Amygdala (tissue), 56 donors: ENCODE results near the gene KLF3.

Source experiments
- DNase-seq, 56 donors: peaks; one replicate each; lab custom pipeline; 2025; lab: John Stamatoyannopoulos, UW

Gene KLF3

GRCh38 chr4:38692421-38692820 is 28.4 kb downstream of the KLF3 start:
- DNase-seq = no peak

- no peak for DNase-seq
Observed at GRCh38 chr4:38693569-38693968, 29.6 kb downstream of the KLF3 start.

- no peak for DNase-seq
Observed at GRCh38 chr4:38694330-38694729, 30.3 kb downstream of the KLF3 start.

GRCh38 chr4:38695809-38696208 is 31.8 kb downstream of the KLF3 start:
- DNase-seq = no peak

- no peak for DNase-seq
Observed at GRCh38 chr4:38696697-38697096, 32.7 kb downstream of the KLF3 start.

- no peak for DNase-seq
Observed at GRCh38 chr4:38698176-38698575, 34.2 kb downstream of the KLF3 start.

- no peak for DNase-seq
Observed at GRCh38 chr4:38699112-38699511, 35.1 kb downstream of the KLF3 start.

- DNase-seq = no peak
Observed at GRCh38 chr4:38703635-38704034, 39.6 kb downstream of the KLF3 start.

- no peak for DNase-seq
Observed at GRCh38 chr4:38704622-38705154, 40.7 kb downstream of the KLF3 start.

GRCh38 chr4:38706301-38706700 is 42.3 kb downstream of the KLF3 start:
- no peak for DNase-seq

GRCh38 chr4:38710053-38710452 is 46.1 kb downstream of the KLF3 start:
- DNase-seq = no peak

- DNase-seq = no peak
Observed at GRCh38 chr4:38711066-38711465, 47.1 kb downstream of the KLF3 start.

GRCh38 chr4:38715050-38715449 is 51.1 kb downstream of the KLF3 start:
- no peak for DNase-seq

- DNase-seq = no peak
Observed at GRCh38 chr4:38716256-38716655, 52.3 kb downstream of the KLF3 start.

GRCh38 chr4:38717604-38718003 is 53.6 kb downstream of the KLF3 start:
- DNase-seq = no peak

- no peak for DNase-seq
Observed at GRCh38 chr4:38723114-38723513, 59.1 kb downstream of the KLF3 start.

- DNase-seq = no peak
Observed at GRCh38 chr4:38723726-38724474, 59.9 kb downstream of the KLF3 start.

- DNase-seq = no peak
Observed at GRCh38 chr4:38724475-38724808, 60.4 kb downstream of the KLF3 start.

- no peak for DNase-seq
Observed at GRCh38 chr4:38728631-38729141, 64.7 kb downstream of the KLF3 start.

GRCh38 chr4:38730493-38730829 is 66.5 kb downstream of the KLF3 start:
- no peak for DNase-seq

- DNase-seq = peak in 48 of 56 donors; percentile 9 to 87 (median 41)
Observed at GRCh38 chr4:38730830-38731646, 67.0 kb downstream of the KLF3 start.

GRCh38 chr4:38733663-38734062 is 69.7 kb downstream of the KLF3 start:
- no peak for DNase-seq
